Neuronal stem cell (in vitro differentiated cells): ENCODE results near the gene FGF8. TPM values are rescaled to one million over a fixed set of nuclear protein-coding genes. Genes with fewer than 3 reads are reported as not detected.

Experiments
- DNase-seq: peaks from one replicate; pipeline ENCODE4 v3.0.0-alpha.2; 2013; ENCODE audit warnings: low spot score
- H2AFZ ChIP-seq: one replicate; pipeline ENCODE4 v1.6.1; 2013; ENCODE audit warnings: mild to moderate bottlenecking, low read length, inconsistent platforms
- H2AK5ac ChIP-seq: 2 replicates; pipeline ENCODE4 v1.6.1; 2013; ENCODE audit warnings: low read depth, mild to moderate bottlenecking, inconsistent platforms, low read length, moderate library complexity, mixed read lengths
- H2BK120ac ChIP-seq: 2 replicates; pipeline ENCODE4 v1.6.1; 2013; ENCODE audit warnings: low read depth, mild to moderate bottlenecking, inconsistent platforms, low read length, moderate library complexity, mixed read lengths
- H2BK12ac ChIP-seq: one replicate; pipeline ENCODE4 v1.6.1; 2013; ENCODE audit warnings: low read length, inconsistent platforms
- H2BK15ac ChIP-seq: 2 replicates; pipeline ENCODE4 v1.6.1; 2013; ENCODE audit warnings: mild to moderate bottlenecking, low read length, inconsistent platforms, mixed read lengths
- H2BK5ac ChIP-seq: one replicate; pipeline ENCODE4 v1.6.1; 2013; ENCODE audit warnings: inconsistent platforms, mild to moderate bottlenecking, low read length, moderate library complexity
- H3K14ac ChIP-seq: one replicate; pipeline ENCODE4 v1.6.1; 2013; ENCODE audit warnings: low read length, inconsistent platforms
- H3K18ac ChIP-seq: 2 replicates; pipeline ENCODE4 v1.6.1; 2013; ENCODE audit warnings: low read length, inconsistent platforms
- H3K23ac ChIP-seq: 2 replicates; pipeline ENCODE4 v1.6.1; 2013; ENCODE audit warnings: low read depth, mild to moderate bottlenecking, mixed read lengths, low read length, inconsistent platforms; ENCODE audit not compliant: poor library complexity
- H3K27ac ChIP-seq: replicated peaks from 3 replicates; pipeline ENCODE4 v1.5.1; 2013; ENCODE audit warnings: low read length, inconsistent platforms
- H3K27me3 ChIP-seq, 3 experiments: 2 replicates each; pipeline ENCODE4 v1.6.1; 2013; ENCODE audit warnings: low read length in 3 of 3, mild to moderate bottlenecking in 2 of 3, inconsistent platforms in 1 of 3, low read depth in 1 of 3, mixed read lengths in 1 of 3, moderate library complexity in 1 of 3; ENCODE audit not compliant: control insufficient read depth in 3 of 3, insufficient read depth in 3 of 3
- H3K36me3 ChIP-seq, 2 donors: replicated peaks in 1 of 2; 2 replicates each; pipeline ENCODE4 v1.6.1; 2013; ENCODE audit warnings: low read length in 2 of 2; ENCODE audit not compliant: control insufficient read depth in 2 of 2, insufficient read depth in 2 of 2
- H3K4ac ChIP-seq: 2 replicates; pipeline ENCODE4 v1.6.1; 2013; ENCODE audit warnings: inconsistent platforms, mild to moderate bottlenecking, low read length, moderate library complexity
- H3K4me1 ChIP-seq, 2 donors: 1 replicate in 1 of 2; 2 replicates in 1 of 2; pipeline ENCODE4 v1.6.1; 2013; ENCODE audit warnings: low read length in 2 of 2, low read depth in 1 of 2; ENCODE audit not compliant: control insufficient read depth in 2 of 2, insufficient read depth in 1 of 2
- H3K4me2 ChIP-seq: one replicate; pipeline ENCODE4 v1.6.1; 2013; ENCODE audit warnings: mild to moderate bottlenecking, low read length, inconsistent platforms; ENCODE audit not compliant: insufficient read depth, poor library complexity, severe bottlenecking
- H3K4me3 ChIP-seq, 2 donors: 2 replicates each; pipeline ENCODE4 v1.5.1; 2013; ENCODE audit warnings: low read length in 2 of 2, mild to moderate bottlenecking in 2 of 2, inconsistent platforms in 1 of 2, moderate library complexity in 1 of 2
- H3K79me1 ChIP-seq: one replicate; pipeline ENCODE4 v1.6.1; 2013; ENCODE audit warnings: low read depth, mild to moderate bottlenecking, inconsistent platforms, low read length, moderate library complexity
- H3K9ac ChIP-seq: one replicate; pipeline ENCODE4 v1.6.1; 2013; ENCODE audit warnings: mild to moderate bottlenecking, low read depth, low read length, inconsistent platforms; ENCODE audit not compliant: poor library complexity
- H3K9me3 ChIP-seq, 2 donors: replicated peaks in 1 of 2; 2 replicates each; pipeline versions ENCODE3 to v1.6.1; 2013; ENCODE audit warnings: low read length in 2 of 2, mild to moderate bottlenecking in 2 of 2, inconsistent platforms in 1 of 2, low read depth in 1 of 2, mixed read lengths in 1 of 2, moderate library complexity in 1 of 2; ENCODE audit not compliant: control insufficient read depth in 2 of 2, insufficient read depth in 1 of 2
- H4K8ac ChIP-seq: one replicate; pipeline ENCODE4 v1.6.1; 2013; ENCODE audit warnings: low read depth, mild to moderate bottlenecking, inconsistent platforms, low read length, moderate library complexity
- H4K91ac ChIP-seq: one replicate; pipeline ENCODE4 v1.6.1; 2013; ENCODE audit warnings: low read length, low read depth, mild to moderate bottlenecking, inconsistent platforms; ENCODE audit not compliant: poor library complexity
- WGBS, 2 donors: extraction: QIAGEN DNeasy Blood & Tissue Kit; methylation state at CpG; one replicate each; pipeline ENCODE4 v1.1.7; 2013; ENCODE audit warnings: missing lambda C conversion rate in 2 of 2, mixed read lengths in 1 of 2; ENCODE audit not compliant: insufficient read length in 2 of 2, insufficient replicate concordance in 1 of 2; ENCODE audit errors: extremely low coverage in 2 of 2; 5-methylcytosine and 5-hydroxymethylcytosine counted together
- polyA plus RNA-seq, 2 experiments: library from polyadenylated mRNA; stranded (reverse); fragments of 200-250 nt; gene quantifications; one replicate each; pipeline ENCODE4 v1.2.3, GENCODE V29; 2013

Gene FGF8, protein sequence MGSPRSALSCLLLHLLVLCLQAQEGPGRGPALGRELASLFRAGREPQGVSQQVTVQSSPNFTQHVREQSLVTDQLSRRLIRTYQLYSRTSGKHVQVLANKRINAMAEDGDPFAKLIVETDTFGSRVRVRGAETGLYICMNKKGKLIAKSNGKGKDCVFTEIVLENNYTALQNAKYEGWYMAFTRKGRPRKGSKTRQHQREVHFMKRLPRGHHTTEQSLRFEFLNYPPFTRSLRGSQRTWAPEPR
- polyA plus RNA-seq (2013, experiment 1 of 2): 91.9 TPM
- 86.1 TPM for polyA plus RNA-seq (2013, experiment 2 of 2)

DNA sequence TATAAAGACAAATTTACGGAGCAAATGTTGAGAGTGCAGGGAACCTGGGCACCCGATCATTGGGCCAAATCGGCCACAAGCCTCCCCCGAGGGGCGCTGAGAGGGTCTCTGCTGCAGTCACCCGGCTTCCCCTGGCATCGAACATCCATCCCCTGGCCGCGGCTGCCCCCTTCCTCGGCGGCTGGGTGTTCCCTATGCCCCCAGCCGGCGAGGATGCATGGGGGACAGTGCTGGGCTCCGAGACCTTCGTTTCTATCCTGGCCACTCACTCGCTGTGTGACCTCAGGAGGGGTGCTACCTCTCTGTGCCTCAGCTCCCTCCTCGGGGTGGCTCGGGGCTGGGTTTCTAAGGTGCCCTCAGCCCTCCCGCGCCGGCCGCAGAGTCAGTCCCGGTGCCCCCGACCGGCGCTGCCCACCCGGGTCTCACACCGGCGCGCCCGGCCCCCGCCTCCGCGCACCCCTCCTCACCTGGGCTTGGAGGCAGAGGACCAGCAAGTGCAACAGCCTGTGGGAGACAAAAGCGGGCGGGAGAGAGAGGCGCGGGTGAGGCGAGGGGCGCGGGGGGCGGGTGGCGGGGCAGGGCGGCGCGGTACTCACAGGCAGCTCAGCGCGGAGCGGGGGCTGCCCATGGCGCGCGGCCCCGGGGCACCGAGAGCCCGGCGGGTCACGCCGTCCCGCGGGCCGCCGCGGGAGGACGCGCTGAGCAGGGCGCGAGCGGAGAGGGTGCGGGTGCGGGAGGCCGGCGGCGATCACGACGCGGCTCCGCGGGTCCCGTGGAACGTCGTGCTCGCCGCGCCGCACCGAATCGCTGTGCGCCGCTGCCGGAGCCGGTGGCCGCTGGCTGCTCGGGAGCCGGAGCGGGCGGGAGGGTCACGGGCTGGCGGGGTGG is at the start of gene FGF8:
TSS of gene FGF8 (minus strand) at position 842 of the 888 bp plus-strand sequence. CDS start at position 628, 214 bp downstream.
- no peak within 1 kb of the TSS for H2AFZ ChIP-seq
- H2BK120ac ChIP-seq: peak within 1 kb of the TSS; percentile 4
- H4K8ac ChIP-seq: no peak within 1 kb of the TSS
- H3K14ac ChIP-seq: peak within 1 kb of the TSS; percentile 5
- H2BK15ac ChIP-seq: peak within 1 kb of the TSS; percentile 52
- H3K4me1 ChIP-seq: peaks cover 8 to 41% of the 10 kb centered on the region in 2 donors
- no peaks in the 10 kb centered on the region for H3K9me3 ChIP-seq
- H3K18ac ChIP-seq: peak within 1 kb of the TSS; percentile 98
- H2BK12ac ChIP-seq: peak within 1 kb of the TSS; percentile 77
- H3K23ac ChIP-seq: peak within 1 kb of the TSS; percentile 45
- peak within 1 kb of the TSS; percentile 28 for H3K4ac ChIP-seq
- peak within 1 kb of the TSS; percentile 23 to 86 for H3K4me3 ChIP-seq
- peak within 1 kb of the TSS; percentile 31 for H2BK5ac ChIP-seq
- peak within 1 kb of the TSS; percentile 96 for H3K9ac ChIP-seq
- H3K79me1 ChIP-seq: peaks cover 9% of the 10 kb centered on the region
- no CpG with 5 or more reads among the region's 98 CpGs for WGBS, 2 donors
- H4K91ac ChIP-seq: peak within 1 kb of the TSS; percentile 74
- DNase-seq: no peak
- peaks cover 0 to 4% of the 10 kb centered on the region in 2 donors for H3K36me3 ChIP-seq
- peak within 1 kb of the TSS; percentile 90 for H2AK5ac ChIP-seq
- H3K4me2 ChIP-seq: peak within 1 kb of the TSS; percentile 96
- peaks cover 0 to 89% (median 46%) of the 10 kb centered on the region in 3 experiments for H3K27me3 ChIP-seq
- no peak within 1 kb of the TSS for H3K27ac ChIP-seq

GRCh38 chr10:101824736-101825135 is 48.8 kb upstream of the FGF8 start:
- DNase-seq: no peak

DNA sequence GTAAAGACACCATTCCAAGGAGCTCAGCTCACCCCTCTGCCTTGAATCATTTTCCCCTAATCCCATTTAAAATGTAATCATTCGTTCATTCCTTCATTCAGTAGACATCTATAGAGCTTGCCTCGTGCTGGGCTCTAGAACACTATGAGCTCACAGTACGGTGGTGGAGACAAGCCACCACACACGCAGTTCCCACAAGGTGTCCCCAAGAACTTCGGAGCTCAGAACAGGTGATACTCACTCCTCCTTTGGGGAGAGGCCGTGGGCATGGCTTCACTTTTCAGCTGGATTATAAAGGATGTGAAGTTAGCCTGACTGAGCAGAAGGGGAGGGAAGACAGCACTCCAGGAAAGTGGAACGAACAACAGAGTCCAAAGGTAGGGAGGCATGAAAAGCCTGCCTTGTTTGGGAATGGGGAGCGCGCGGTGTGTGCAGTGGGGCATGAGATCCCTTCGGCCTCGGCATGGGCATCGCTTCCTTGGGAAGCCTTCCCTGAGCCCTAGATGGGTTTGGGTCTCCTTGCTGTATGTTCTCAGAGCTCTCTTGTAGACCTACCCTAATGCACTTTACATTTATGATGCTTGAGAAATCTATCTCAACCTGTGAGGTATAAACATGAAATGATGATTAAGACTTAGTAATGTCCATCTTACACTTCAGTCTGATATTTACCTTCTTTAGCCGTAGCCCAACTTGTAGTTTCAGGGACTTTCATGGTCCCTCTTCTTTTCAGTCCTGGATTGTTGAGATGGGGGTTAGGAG is 43.1 kb upstream of the FGF8 start:
- Histone ChIP-seq H3K23ac (no peak overlapping the region), H4K8ac (no peak overlapping the region), H4K91ac (no peak overlapping the region), H2BK120ac (no peak overlapping the region), H3K14ac (no peak overlapping the region), H3K9me3 (no peaks in the 10 kb centered on the region), H3K4me1 (peaks cover 2 to 10% of the 10 kb centered on the region in 2 donors), H2BK5ac (no peak overlapping the region), H3K4me3 (peak overlapping the region; percentile 78 to 86), H2BK12ac (no peak overlapping the region), H3K36me3 (peaks cover 0 to 10% of the 10 kb centered on the region in 2 donors), H3K79me1 (no peaks in the 10 kb centered on the region), H3K27ac (peak overlapping the region; percentile 66), H3K9ac (peak overlapping the region; percentile 39), H2BK15ac (no peak overlapping the region), H3K27me3 (no peaks in the 10 kb centered on the region), H2AK5ac (no peak overlapping the region), H3K4ac (no peak overlapping the region), H3K18ac (peak overlapping the region; percentile 3), H3K4me2 (peak overlapping the region; percentile 63), H2AFZ (peak overlapping the region; percentile 82)
- no peak for DNase-seq
- WGBS, 2 donors: no CpG with 5 or more reads among the region's 14 CpGs

More at GRCh38 chr10:101824736-101825135, 48.8 kb upstream of the FGF8 start:
- Histone ChIP-seq H3K36me3 (peaks cover 8 to 23% of the 10 kb centered on the region in 2 donors), H2BK12ac (no peak overlapping the region), H2AFZ (no peak overlapping the region), H3K4me1 (peaks cover 0 to 3% of the 10 kb centered on the region in 2 donors), H3K9ac (no peak overlapping the region), H3K79me1 (no peaks in the 10 kb centered on the region), H3K9me3 (no peaks in the 10 kb centered on the region), H2AK5ac (no peak overlapping the region), H3K18ac (no peak overlapping the region), H2BK120ac (no peak overlapping the region), H2BK15ac (no peak overlapping the region), H4K8ac (no peak overlapping the region), H3K4me3 (no peak overlapping the region), H3K14ac (no peak overlapping the region), H3K27ac (no peak overlapping the region), H2BK5ac (no peak overlapping the region), H3K27me3 (no peaks in the 10 kb centered on the region), H3K4me2 (no peak overlapping the region), H3K23ac (no peak overlapping the region), H4K91ac (no peak overlapping the region), H3K4ac (no peak overlapping the region)
- WGBS, 2 donors: no CpG with 5 or more reads among the region's 2 CpGs
